ENCODE results near the gene RNFT1.

RNFT1 gene

DNA sequence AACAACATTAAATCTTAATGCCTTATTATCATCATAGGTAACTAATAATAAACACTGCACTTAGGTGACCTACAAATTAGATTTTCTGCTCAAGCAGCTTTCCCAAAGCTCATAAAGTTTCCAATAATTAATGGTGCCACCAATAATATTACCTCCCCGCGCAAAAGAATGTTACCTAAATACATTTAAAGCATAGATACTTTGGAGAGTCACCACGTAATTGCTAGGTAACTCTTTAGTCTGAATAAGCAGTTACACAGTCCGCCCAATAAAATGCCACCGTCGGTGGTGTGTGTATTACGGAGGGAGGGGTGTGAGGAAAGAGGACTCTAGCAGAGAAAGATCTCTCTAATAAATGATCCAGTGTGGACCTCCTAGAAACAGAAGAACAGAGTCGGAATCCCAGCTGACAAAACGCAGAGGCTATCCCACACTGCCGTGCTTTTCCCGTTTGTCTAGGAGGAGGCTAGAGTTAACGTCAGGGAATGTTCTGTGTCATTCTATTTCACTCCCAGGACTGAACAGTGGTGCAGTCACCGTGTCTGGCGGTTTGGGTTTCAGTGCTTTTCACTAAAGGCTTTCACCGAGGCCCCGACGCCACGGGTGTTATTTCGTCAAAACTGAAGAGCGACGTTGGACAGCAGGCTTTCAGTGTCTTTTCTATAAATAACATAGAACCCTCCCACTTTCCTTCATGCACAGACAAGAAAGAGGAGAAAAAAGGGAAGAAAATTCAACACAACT lies 630 bp downstream of the RNFT1 start (continued):
- TF ChIP-seq ZBTB7A (tag by site-specific recombination; IDR thresholded peaks at IDR 0.05; ENCODE audit: low read depth) (no peak), ZNF621 (tag by site-specific recombination; IDR thresholded peaks at IDR 0.05) (no peak), ZNF404 (tag by site-specific recombination; IDR thresholded peaks at IDR 0.05) (no peak), SCRT2 (tag by site-specific recombination; IDR thresholded peaks at IDR 0.05) (no peak), ZNF37A (tag by site-specific recombination; IDR thresholded peaks at IDR 0.05) (no peak), ZNF677 (tag by site-specific recombination; IDR thresholded peaks at IDR 0.05) (no peak), ZNF423 (tag by site-specific recombination; IDR thresholded peaks at IDR 0.05) (no peak), TRIM28 (IDR thresholded peaks at IDR 0.05; ENCODE audit: borderline replicate concordance, low read length) (no peak), ZNF510 (tag by site-specific recombination; IDR thresholded peaks at IDR 0.05; ENCODE audit: insufficient replicate concordance) (no peak), REPIN1 (tag by site-specific recombination; IDR thresholded peaks at IDR 0.05; ENCODE audit: low read depth) (no peak), ZNF544 (tag by site-specific recombination; IDR thresholded peaks at IDR 0.05) (no peak), ZNF837 (tag by site-specific recombination; IDR thresholded peaks at IDR 0.05) (no peak), ZNF747 (tag by site-specific recombination; IDR thresholded peaks at IDR 0.05) (no peak), ZNF660 (tag by site-specific recombination; IDR thresholded peaks at IDR 0.05) (no peak; the same call in 1 of the 2 replicates), ZNF169 (tag by site-specific recombination; IDR thresholded peaks at IDR 0.05) (no peak), OVOL3 (tag by site-specific recombination; IDR thresholded peaks at IDR 0.05) (no peak), ZNF23 (tag by site-specific recombination; IDR thresholded peaks at IDR 0.05; ENCODE audit: borderline replicate concordance) (no peak), PRDM1 (tag by site-specific recombination; IDR thresholded peaks at IDR 0.05) (peak; percentile 92), ZNF416 (tag by site-specific recombination; IDR thresholded peaks at IDR 0.05) (no peak)
- TF ChIP-seq, protein P1, sequence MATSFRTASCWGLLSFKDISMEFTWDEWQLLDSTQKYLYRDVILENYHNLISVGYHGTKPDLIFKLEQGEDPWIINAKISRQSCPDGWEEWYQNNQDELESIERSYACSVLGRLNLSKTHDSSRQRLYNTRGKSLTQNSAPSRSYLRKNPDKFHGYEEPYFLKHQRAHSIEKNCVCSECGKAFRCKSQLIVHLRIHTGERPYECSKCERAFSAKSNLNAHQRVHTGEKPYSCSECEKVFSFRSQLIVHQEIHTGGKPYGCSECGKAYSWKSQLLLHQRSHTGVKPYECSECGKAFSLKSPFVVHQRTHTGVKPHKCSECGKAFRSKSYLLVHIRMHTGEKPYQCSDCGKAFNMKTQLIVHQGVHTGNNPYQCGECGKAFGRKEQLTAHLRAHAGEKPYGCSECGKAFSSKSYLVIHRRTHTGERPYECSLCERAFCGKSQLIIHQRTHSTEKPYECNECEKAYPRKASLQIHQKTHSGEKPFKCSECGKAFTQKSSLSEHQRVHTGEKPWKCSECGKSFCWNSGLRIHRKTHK (tag by site-specific recombination; IDR thresholded peaks at IDR 0.05), result no peak
- TF ChIP-seq, protein P2, sequence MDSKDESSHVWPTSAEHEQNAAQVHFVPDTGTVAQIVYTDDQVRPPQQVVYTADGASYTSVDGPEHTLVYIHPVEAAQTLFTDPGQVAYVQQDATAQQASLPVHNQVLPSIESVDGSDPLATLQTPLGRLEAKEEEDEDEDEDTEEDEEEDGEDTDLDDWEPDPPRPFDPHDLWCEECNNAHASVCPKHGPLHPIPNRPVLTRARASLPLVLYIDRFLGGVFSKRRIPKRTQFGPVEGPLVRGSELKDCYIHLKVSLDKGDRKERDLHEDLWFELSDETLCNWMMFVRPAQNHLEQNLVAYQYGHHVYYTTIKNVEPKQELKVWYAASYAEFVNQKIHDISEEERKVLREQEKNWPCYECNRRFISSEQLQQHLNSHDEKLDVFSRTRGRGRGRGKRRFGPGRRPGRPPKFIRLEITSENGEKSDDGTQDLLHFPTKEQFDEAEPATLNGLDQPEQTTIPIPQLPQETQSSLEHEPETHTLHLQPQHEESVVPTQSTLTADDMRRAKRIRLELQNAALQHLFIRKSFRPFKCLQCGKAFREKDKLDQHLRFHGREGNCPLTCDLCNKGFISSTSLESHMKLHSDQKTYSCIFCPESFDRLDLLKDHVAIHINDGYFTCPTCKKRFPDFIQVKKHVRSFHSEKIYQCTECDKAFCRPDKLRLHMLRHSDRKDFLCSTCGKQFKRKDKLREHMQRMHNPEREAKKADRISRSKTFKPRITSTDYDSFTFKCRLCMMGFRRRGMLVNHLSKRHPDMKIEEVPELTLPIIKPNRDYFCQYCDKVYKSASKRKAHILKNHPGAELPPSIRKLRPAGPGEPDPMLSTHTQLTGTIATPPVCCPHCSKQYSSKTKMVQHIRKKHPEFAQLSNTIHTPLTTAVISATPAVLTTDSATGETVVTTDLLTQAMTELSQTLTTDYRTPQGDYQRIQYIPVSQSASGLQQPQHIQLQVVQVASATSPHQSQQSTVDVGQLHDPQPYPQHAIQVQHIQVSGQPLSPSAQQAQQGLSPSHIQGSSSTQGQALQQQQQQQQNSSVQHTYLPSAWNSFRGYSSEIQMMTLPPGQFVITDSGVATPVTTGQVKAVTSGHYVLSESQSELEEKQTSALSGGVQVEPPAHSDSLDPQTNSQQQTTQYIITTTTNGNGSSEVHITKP (tag by site-specific recombination; IDR thresholded peaks at IDR 0.05), result peak; percentile 76
- TF ChIP-seq, protein P3, sequence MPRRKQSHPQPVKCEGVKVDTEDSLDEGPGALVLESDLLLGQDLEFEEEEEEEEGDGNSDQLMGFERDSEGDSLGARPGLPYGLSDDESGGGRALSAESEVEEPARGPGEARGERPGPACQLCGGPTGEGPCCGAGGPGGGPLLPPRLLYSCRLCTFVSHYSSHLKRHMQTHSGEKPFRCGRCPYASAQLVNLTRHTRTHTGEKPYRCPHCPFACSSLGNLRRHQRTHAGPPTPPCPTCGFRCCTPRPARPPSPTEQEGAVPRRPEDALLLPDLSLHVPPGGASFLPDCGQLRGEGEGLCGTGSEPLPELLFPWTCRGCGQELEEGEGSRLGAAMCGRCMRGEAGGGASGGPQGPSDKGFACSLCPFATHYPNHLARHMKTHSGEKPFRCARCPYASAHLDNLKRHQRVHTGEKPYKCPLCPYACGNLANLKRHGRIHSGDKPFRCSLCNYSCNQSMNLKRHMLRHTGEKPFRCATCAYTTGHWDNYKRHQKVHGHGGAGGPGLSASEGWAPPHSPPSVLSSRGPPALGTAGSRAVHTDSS (tag by site-specific recombination; IDR thresholded peaks at IDR 0.05), result no peak
- TF ChIP-seq, protein P4, sequence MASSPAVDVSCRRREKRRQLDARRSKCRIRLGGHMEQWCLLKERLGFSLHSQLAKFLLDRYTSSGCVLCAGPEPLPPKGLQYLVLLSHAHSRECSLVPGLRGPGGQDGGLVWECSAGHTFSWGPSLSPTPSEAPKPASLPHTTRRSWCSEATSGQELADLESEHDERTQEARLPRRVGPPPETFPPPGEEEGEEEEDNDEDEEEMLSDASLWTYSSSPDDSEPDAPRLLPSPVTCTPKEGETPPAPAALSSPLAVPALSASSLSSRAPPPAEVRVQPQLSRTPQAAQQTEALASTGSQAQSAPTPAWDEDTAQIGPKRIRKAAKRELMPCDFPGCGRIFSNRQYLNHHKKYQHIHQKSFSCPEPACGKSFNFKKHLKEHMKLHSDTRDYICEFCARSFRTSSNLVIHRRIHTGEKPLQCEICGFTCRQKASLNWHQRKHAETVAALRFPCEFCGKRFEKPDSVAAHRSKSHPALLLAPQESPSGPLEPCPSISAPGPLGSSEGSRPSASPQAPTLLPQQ (tag by site-specific recombination; IDR thresholded peaks at IDR 0.05), result no peak
- TF ChIP-seq, protein P5, sequence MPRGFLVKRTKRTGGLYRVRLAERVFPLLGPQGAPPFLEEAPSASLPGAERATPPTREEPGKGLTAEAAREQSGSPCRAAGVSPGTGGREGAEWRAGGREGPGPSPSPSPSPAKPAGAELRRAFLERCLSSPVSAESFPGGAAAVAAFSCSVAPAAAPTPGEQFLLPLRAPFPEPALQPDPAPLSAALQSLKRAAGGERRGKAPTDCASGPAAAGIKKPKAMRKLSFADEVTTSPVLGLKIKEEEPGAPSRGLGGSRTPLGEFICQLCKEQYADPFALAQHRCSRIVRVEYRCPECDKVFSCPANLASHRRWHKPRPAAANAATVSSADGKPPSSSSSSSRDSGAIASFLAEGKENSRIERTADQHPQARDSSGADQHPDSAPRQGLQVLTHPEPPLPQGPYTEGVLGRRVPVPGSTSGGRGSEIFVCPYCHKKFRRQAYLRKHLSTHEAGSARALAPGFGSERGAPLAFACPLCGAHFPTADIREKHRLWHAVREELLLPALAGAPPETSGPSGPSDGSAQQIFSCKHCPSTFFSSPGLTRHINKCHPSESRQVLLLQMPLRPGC (tag by site-specific recombination; IDR thresholded peaks at IDR 0.05), result 0 out of 2 replicates have a peak, but pooled peaks have one; percentile 29
- TF ChIP-seq, protein P6, sequence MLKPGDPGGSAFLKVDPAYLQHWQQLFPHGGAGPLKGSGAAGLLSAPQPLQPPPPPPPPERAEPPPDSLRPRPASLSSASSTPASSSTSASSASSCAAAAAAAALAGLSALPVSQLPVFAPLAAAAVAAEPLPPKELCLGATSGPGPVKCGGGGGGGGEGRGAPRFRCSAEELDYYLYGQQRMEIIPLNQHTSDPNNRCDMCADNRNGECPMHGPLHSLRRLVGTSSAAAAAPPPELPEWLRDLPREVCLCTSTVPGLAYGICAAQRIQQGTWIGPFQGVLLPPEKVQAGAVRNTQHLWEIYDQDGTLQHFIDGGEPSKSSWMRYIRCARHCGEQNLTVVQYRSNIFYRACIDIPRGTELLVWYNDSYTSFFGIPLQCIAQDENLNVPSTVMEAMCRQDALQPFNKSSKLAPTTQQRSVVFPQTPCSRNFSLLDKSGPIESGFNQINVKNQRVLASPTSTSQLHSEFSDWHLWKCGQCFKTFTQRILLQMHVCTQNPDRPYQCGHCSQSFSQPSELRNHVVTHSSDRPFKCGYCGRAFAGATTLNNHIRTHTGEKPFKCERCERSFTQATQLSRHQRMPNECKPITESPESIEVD (tag by site-specific recombination; IDR thresholded peaks at IDR 0.05), result no peak
- TF ChIP-seq, protein P7, sequence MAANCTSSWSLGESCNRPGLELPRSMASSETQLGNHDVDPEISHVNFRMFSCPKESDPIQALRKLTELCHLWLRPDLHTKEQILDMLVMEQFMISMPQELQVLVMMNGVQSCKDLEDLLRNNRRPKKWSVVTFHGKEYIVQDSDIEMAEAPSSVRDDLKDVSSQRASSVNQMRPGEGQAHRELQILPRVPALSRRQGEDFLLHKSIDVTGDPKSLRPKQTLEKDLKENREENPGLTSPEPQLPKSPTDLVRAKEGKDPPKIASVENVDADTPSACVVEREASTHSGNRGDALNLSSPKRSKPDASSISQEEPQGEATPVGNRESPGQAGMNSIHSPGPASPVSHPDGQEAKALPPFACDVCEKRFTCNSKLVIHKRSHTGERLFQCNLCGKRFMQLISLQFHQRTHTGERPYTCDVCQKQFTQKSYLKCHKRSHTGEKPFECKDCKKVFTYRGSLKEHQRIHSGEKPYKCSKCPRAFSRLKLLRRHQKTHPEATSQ (tag by site-specific recombination; IDR thresholded peaks at IDR 0.05), result no peak

Measured in HEK293 (cell line).